Fibroblast of lung (primary cell): Measurements from ENCODE around the gene PGBD1. TPM values are rescaled to one million over a fixed set of nuclear protein-coding genes. Genes with fewer than 3 reads are reported as not detected.

Experiments used
- DNase-seq, 2 donors: peaks; one replicate each; pipeline versions ENCODE4 v3.0.0 to v3.0.0-alpha.2; 2010; ENCODE audit warnings: low read depth in 2 of 2
- H2AFZ ChIP-seq: 2 replicates; pipeline ENCODE4 v1.5.1; 2012; ENCODE audit warnings: low read length, control low read depth, inconsistent platforms
- H3K27ac ChIP-seq: 2 replicates; pipeline ENCODE4 v1.5.1; 2011; ENCODE audit warnings: low read length, control low read depth; ENCODE audit not compliant: insufficient read depth
- H3K27me3 ChIP-seq: 2 replicates; pipeline ENCODE4 v1.5.1; 2011; ENCODE audit warnings: mild to moderate bottlenecking, low read length; ENCODE audit not compliant: control insufficient read depth, insufficient read depth
- H3K36me3 ChIP-seq: 2 replicates; pipeline ENCODE4 v1.5.1; 2011; ENCODE audit warnings: low read length; ENCODE audit not compliant: control insufficient read depth, insufficient read depth
- H3K4me1 ChIP-seq: 2 replicates; pipeline ENCODE4 v1.5.1; 2011; ENCODE audit warnings: low read length; ENCODE audit not compliant: control insufficient read depth, insufficient read depth; ENCODE audit errors: extremely low read depth
- H3K4me2 ChIP-seq: 2 replicates; pipeline ENCODE4 v1.5.1; 2011; ENCODE audit warnings: low read length, control low read depth; ENCODE audit not compliant: insufficient read depth; ENCODE audit errors: extremely low read depth
- H3K4me3 ChIP-seq, 4 experiments: fragments of 200-600 bp in 1 of 4; sonication (generic) in 1 of 4; replicated peaks in 1 of 4; 2 replicates each; pipeline ENCODE4 v1.5.1; 2011 to 2016; ENCODE audit warnings: low read length in 4 of 4, low read depth in 3 of 4, mild to moderate bottlenecking in 3 of 4, control low read depth in 2 of 4, inconsistent platforms in 1 of 4, mixed read lengths in 1 of 4; ENCODE audit not compliant: insufficient read depth in 1 of 4; ENCODE audit errors: control extremely low read depth in 1 of 4
- H3K79me2 ChIP-seq: 2 replicates; pipeline ENCODE4 v1.5.1; 2012; ENCODE audit warnings: mild to moderate bottlenecking, low read length, inconsistent platforms; ENCODE audit not compliant: control insufficient read depth, insufficient read depth
- H3K9ac ChIP-seq: 2 replicates; pipeline ENCODE4 v1.5.1; 2011; ENCODE audit warnings: mild to moderate bottlenecking, low read length, control low read depth; ENCODE audit not compliant: insufficient read depth
- H3K9me3 ChIP-seq: 2 replicates; pipeline ENCODE4 v1.5.1; 2012; ENCODE audit warnings: low read depth, low read length; ENCODE audit not compliant: control insufficient read depth, insufficient read depth
- H4K20me1 ChIP-seq: 2 replicates; pipeline ENCODE4 v1.5.1; 2011; ENCODE audit warnings: low read length; ENCODE audit not compliant: control insufficient read depth, insufficient read depth; ENCODE audit errors: extremely low read depth
- EZH2 ChIP-seq: IDR thresholded peaks from 2 replicates; pipeline ENCODE4 v1.5.1; 2012; ENCODE audit warnings: low read length, control low read depth, mild to moderate bottlenecking; ENCODE audit errors: missing control alignments
- polyA plus RNA-seq, 2 donors: library from polyadenylated mRNA; depleted of rRNA in 1 of 2; stranded (reverse) in 1 of 2; unstranded in 1 of 2; fragments of >200 nt; gene quantifications; 2 replicates each; pipeline ENCODE4 v1.2.1, GENCODE V29; 2011 to 2012; ENCODE audit warnings: missing spikeins in 1 of 2
- total RNA-seq: library from RNA; depleted of rRNA; stranded (reverse); fragments of >200 nt; gene quantifications from 2 replicates; pipeline ENCODE4 v1.2.1, GENCODE V29; 2014
- TF ChIP-seq, protein P1 (sequence below), 2 donors: IDR thresholded peaks in 1 of 2; conservative IDR thresholded peaks in 1 of 2; 1 replicate in 1 of 2; 2 replicates in 1 of 2; pipeline ENCODE4 v1.5.1; 2011 to 2012; ENCODE audit warnings: low read length in 2 of 2, control low read depth in 1 of 2, inconsistent platforms in 1 of 2, low read depth in 1 of 2, mild to moderate bottlenecking in 1 of 2

Gene PGBD1
- total and polyA plus RNA-seq, 2 donors (not counting 1 experiment from before 2014, with no cell fraction given): 5.5 to 5.8 TPM

DNA sequence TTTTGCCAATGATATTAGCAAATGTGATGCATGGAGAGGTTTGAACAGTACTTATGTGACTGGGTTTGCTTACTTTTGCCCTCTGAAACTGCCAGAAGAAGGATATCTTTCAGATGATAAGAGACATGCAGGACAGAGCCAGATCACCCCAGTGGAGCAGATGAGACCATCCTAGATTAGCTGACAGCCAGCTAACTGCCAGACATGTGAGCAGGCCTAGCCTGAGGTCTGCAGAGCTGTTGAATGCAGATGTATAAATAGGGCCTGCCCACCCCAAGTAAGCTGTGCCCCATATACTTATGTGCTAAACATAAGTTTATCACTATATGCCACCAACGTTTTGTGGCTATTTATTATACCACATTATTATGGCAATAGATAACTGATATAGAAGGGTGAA lies 48.7 kb downstream of the PGBD1 start:
- Histone ChIP-seq H3K79me2 (no peaks in the 10 kb centered on the region), H3K9me3 (peaks cover 1% of the 10 kb centered on the region), H2AFZ (no peak overlapping the region), H3K27me3 (no peaks in the 10 kb centered on the region), H3K4me1 (peaks cover under 1% of the 10 kb centered on the region), H3K36me3 (no peaks in the 10 kb centered on the region), H3K4me2 (no peak overlapping the region), H4K20me1 (no peaks in the 10 kb centered on the region), H3K4me3 (no peak overlapping the region), H3K27ac (no peak overlapping the region), H3K9ac (no peak overlapping the region)
- no peak for DNase-seq
- no peak for TF ChIP-seq EZH2
- TF ChIP-seq, protein P1, sequence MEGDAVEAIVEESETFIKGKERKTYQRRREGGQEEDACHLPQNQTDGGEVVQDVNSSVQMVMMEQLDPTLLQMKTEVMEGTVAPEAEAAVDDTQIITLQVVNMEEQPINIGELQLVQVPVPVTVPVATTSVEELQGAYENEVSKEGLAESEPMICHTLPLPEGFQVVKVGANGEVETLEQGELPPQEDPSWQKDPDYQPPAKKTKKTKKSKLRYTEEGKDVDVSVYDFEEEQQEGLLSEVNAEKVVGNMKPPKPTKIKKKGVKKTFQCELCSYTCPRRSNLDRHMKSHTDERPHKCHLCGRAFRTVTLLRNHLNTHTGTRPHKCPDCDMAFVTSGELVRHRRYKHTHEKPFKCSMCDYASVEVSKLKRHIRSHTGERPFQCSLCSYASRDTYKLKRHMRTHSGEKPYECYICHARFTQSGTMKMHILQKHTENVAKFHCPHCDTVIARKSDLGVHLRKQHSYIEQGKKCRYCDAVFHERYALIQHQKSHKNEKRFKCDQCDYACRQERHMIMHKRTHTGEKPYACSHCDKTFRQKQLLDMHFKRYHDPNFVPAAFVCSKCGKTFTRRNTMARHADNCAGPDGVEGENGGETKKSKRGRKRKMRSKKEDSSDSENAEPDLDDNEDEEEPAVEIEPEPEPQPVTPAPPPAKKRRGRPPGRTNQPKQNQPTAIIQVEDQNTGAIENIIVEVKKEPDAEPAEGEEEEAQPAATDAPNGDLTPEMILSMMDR (conservative IDR thresholded peaks at IDR 0.05 in 1 of 2, IDR thresholded peaks at IDR 0.05 in 1 of 2; ENCODE audit: low read depth in 1 of 2, low read length in 2 of 2): no peak

DNA sequence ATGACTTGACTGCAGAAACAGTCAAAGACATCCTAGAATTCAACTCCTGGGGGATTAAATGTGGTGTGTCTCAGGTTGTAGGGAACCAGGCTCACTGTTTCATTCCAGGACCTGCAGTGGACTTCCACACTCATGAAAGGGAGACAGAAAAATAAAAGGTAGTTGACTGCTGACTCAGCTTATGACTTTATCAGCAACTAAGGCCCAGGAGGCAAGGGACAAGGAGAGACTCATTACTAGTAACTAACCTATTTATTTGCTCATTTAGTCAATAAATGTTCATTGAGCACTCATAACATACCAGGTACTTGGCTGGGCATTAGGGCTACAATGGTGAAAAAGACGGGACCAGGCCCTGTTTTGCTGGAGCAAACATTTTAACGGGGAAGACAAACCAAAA lies 51.7 kb downstream of the PGBD1 start:
- Histone ChIP-seq H2AFZ (no peak overlapping the region), H3K36me3 (no peaks in the 10 kb centered on the region), H3K27ac (no peak overlapping the region), H3K4me3 (no peak overlapping the region), H3K9ac (no peak overlapping the region), H4K20me1 (no peaks in the 10 kb centered on the region), H3K79me2 (no peaks in the 10 kb centered on the region), H3K27me3 (no peaks in the 10 kb centered on the region), H3K4me2 (no peak overlapping the region), H3K9me3 (no peaks in the 10 kb centered on the region), H3K4me1 (peaks cover 8% of the 10 kb centered on the region)
- no peak for DNase-seq
- TF ChIP-seq, protein P1 (conservative IDR thresholded peaks at IDR 0.05 in 1 of 2, IDR thresholded peaks at IDR 0.05 in 1 of 2; ENCODE audit: low read depth in 1 of 2, low read length in 2 of 2): no peak
- TF ChIP-seq EZH2: no peak

DNA sequence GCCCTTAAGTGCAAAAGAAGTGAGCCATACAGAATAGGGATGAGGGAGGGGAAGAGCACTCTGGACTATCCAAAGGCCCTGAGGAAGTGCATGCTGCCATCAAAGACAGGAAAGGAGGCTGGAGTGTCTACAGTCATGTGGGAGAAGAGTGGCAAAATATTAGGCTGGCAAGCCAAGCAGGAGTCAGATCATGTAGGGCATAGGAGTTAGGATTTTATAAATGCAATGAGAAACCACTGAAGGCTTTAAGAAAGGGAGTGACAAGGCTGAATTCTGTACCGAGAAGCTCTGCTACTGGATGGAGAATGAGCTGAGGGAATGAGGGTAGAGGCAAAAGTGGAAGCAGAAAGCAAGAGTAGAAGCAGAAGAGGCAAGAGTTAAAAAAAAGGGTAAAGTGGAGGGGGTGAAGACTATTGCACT lies 52.2 kb downstream of the PGBD1 start:
- H3K4me1 ChIP-seq: peaks cover 8% of the 10 kb centered on the region
- no peak overlapping the region for H3K27ac ChIP-seq
- H2AFZ ChIP-seq: no peak overlapping the region
- H3K79me2 ChIP-seq: no peaks in the 10 kb centered on the region
- H4K20me1 ChIP-seq: no peaks in the 10 kb centered on the region
- no peak for DNase-seq
- H3K4me2 ChIP-seq: no peak overlapping the region
- H3K36me3 ChIP-seq: no peaks in the 10 kb centered on the region
- no peaks in the 10 kb centered on the region for H3K9me3 ChIP-seq
- TF ChIP-seq, protein P1 (conservative IDR thresholded peaks at IDR 0.05 in 1 of 2, IDR thresholded peaks at IDR 0.05 in 1 of 2; ENCODE audit: low read depth in 1 of 2, low read length in 2 of 2): no peak
- TF ChIP-seq EZH2: no peak
- no peak overlapping the region for H3K4me3 ChIP-seq
- H3K27me3 ChIP-seq: no peaks in the 10 kb centered on the region
- H3K9ac ChIP-seq: no peak overlapping the region
